Adrenal gland (tissue), 12 donors: ENCODE results near the gene ADAMTS7. TPM values are rescaled to one million over a fixed set of nuclear protein-coding genes. Genes with fewer than 3 reads are reported as not detected.
"Not testable (repeated sequence)": the region's sequence is repeated elsewhere in the genome, so short reads cannot be mapped to it uniquely, and the experiment has no call there.

Experiments used
- DNase-seq, 7 donors: peaks; one replicate each; pipeline ENCODE4 v3.0.0-alpha.2; 2019 to 2020
- H3K27ac ChIP-seq, 5 donors: fragments of 200-600 bp; sonication (generic) in 4 of 5; 1 replicate in 3 of 5; 2 replicates in 2 of 5; pipeline versions ENCODE4 v1.5.1 to v1.8.0; 2016 to 2020; ENCODE audit warnings: mild to moderate bottlenecking in 1 of 5
- H3K27me3 ChIP-seq: fragments of 200-600 bp; 2 replicates; pipeline ENCODE4 v1.8.0; 2021
- H3K36me3 ChIP-seq, 2 donors: fragments of 200-600 bp; replicated peaks in 1 of 2; 1 replicate in 1 of 2; 2 replicates in 1 of 2; pipeline versions ENCODE4 v1.5.1 to v1.8.0; 2018 to 2022
- H3K4me1 ChIP-seq, 2 donors: fragments of 200-600 bp; replicated peaks in 1 of 2; 1 replicate in 1 of 2; 2 replicates in 1 of 2; pipeline versions ENCODE4 v1.5.1 to v1.8.0; 2018 to 2021
- H3K4me3 ChIP-seq, 4 donors: fragments of 200-600 bp; sonication (generic) in 3 of 4; one replicate each; pipeline ENCODE4 v1.5.1; 2016 to 2018
- H3K9me3 ChIP-seq, 3 donors: fragments of 200-600 bp; sonication (generic) in 1 of 3; replicated peaks in 1 of 3; 1 replicate in 2 of 3; 2 replicates in 1 of 3; pipeline versions ENCODE4 v1.5.1 to v1.8.0; 2016 to 2021
- POLR2A ChIP-seq, 2 donors: fragments of 450-650 bp; IDR thresholded peaks; one replicate each; pipeline ENCODE4 v1.6.1; 2017; ENCODE audit warnings: antibody characterized with exemption in 2 of 2, mild to moderate bottlenecking in 2 of 2, moderate library complexity in 1 of 2
- WGBS, 4 donors: extraction: QIAGEN DNeasy Blood & Tissue Kit in 2 of 4; methylation state at CpG; one replicate each; pipeline versions ENCODE4 v1.1.5 to v1.1.7; 2013 to 2017; 5-methylcytosine and 5-hydroxymethylcytosine counted together
- intact Hi-C, 2 donors: fragments of 100-400 bp; cut with DNase I; formaldehyde crosslinking; loops; one replicate each; pipeline versions ENCODE4 v1.14.1 to v1.15.0; 2022 to 2023
- polyA plus RNA-seq, 3 donors: library from polyadenylated mRNA; stranded (reverse); fragments of 200-250 nt in 2 of 3; fragments of 350-450 nt in 1 of 3; fragmentation: Illumina TruSeq in 1 of 3; extraction: RNeasy Lipid Tissue Mini Kit (QIAGEN cat#74804) in 1 of 3; gene quantifications; one replicate each; pipeline ENCODE4 v1.2.3, GENCODE V29; 2013 to 2014
- total RNA-seq, 9 donors: library from RNA; depleted of rRNA in 4 of 9; stranded (reverse); fragments of >200 nt in 4 of 9; fragments of 120-200 nt in 1 of 9; fragmentation: NEBNext Ultra II Directional in 1 of 9; extraction: Animal tissue kit (Norgen Biotek cat#: 25700) in 1 of 9; gene quantifications; one replicate each; pipeline versions ENCODE4 v1.1.0 to v1.2.4, GENCODE V29; 2013 to 2023
- TF ChIP-seq, protein P1 (sequence below), 6 experiments: fragments of 450-650 bp in 4 of 6; fragments of 200-600 bp in 2 of 6; sonication (generic) in 1 of 6; IDR thresholded peaks; 1 replicate in 5 of 6; 2 replicates in 1 of 6; pipeline versions ENCODE4 v1.5.1 to v1.8.0; 2016 to 2021; ENCODE audit warnings: antibody characterized with exemption in 6 of 6, mild to moderate bottlenecking in 2 of 6, moderate library complexity in 1 of 6
- donor health status: healthy with polysubstance abuse.
- donor health status: Bipolar disorder and iron deficiency.
- donor health status: DM: yes; HTN: yes; CAD: no.
- donor health status: DM: no; HTN: no; CAD: no.
- donor health status: DM: no; HTN: no; CAD: no.
- donor health status: DM: yes; HTN: yes; CAD: no.

Gene ADAMTS7
- total and polyA plus RNA-seq, 12 donors, result 0.70 to 27.7 (median 10.0) TPM

DNA sequence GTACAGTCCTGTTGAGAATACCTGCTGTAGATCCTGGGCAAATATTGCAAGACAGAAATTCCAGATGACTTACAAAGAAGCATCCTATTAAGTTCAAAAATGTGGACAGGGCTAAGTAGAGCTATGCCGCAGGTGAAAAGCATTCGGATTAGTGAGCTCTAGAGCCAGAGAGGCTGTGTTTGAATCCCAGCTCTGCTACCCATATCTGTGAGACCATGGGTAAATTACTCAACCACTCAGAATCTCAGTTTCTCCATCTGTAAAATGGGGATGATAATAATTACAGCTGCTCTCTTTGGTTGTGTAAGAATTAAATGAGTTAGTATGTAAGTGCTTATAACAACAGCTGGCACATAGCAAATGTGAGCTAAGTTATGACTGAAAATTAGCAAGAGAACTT lies 3.9 kb downstream of the ADAMTS7 start:
- intact Hi-C loops, result no loop called here
- WGBS, 4 donors, result 95 to 98% (median 97%) methylated on average over 2 of the region's 2 CpGs

GRCh38 chr15:78804391-78804792 lies 6.9 kb downstream of the ADAMTS7 start:
- intact Hi-C loops, result no loop called here
- Histone ChIP-seq H3K9me3 (no peaks in the 10 kb centered on the region), H3K4me3 (no peak overlapping the region), H3K27me3 (no peaks in the 10 kb centered on the region), H3K4me1 (no peaks in the 10 kb centered on the region), H3K27ac (no peak overlapping the region), H3K36me3 (no peaks in the 10 kb centered on the region)
- no peak for DNase-seq
- 88 to 99% (median 89%) methylated on average over 9 to 14 of the region's 14 CpGs for WGBS, 4 donors
- TF ChIP-seq, protein P1, sequence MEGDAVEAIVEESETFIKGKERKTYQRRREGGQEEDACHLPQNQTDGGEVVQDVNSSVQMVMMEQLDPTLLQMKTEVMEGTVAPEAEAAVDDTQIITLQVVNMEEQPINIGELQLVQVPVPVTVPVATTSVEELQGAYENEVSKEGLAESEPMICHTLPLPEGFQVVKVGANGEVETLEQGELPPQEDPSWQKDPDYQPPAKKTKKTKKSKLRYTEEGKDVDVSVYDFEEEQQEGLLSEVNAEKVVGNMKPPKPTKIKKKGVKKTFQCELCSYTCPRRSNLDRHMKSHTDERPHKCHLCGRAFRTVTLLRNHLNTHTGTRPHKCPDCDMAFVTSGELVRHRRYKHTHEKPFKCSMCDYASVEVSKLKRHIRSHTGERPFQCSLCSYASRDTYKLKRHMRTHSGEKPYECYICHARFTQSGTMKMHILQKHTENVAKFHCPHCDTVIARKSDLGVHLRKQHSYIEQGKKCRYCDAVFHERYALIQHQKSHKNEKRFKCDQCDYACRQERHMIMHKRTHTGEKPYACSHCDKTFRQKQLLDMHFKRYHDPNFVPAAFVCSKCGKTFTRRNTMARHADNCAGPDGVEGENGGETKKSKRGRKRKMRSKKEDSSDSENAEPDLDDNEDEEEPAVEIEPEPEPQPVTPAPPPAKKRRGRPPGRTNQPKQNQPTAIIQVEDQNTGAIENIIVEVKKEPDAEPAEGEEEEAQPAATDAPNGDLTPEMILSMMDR (IDR thresholded peaks at IDR 0.05), result no peak
- no peak for TF ChIP-seq POLR2A (IDR thresholded peaks at IDR 0.05)

More for the DNA sequence above, 3.9 kb downstream of the ADAMTS7 start:
- Histone ChIP-seq H3K4me1 (peaks cover 5 to 7% of the 10 kb centered on the region in 2 donors), H3K27me3 (no peaks in the 10 kb centered on the region), H3K9me3 (no peaks in the 10 kb centered on the region), H3K4me3 (no peak overlapping the region), H3K27ac (no peak overlapping the region), H3K36me3 (no peaks in the 10 kb centered on the region)
- no peak for DNase-seq
- TF ChIP-seq POLR2A (IDR thresholded peaks at IDR 0.05), result no peak
- TF ChIP-seq, protein P1 (IDR thresholded peaks at IDR 0.05), result no peak

DNA sequence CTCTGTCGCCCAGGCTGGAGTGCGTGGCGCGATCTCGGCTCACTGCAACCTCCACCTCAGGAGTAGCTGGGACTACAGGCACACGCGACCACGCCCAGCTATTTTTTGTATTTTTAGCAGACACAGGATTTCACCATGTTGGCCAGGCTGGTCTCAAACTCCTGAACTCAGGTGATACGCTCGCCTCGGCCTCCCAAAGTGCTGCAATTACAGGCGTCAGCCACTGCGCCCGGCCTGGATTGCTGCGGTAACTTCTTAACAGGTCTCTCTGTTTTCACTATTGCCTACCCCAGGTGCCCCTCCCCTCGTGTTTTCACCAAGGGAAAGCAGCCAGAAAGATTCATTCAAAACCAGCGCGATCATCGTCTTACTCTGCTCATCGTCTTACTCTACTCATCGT lies 10.5 kb downstream of the ADAMTS7 start:
- H3K36me3 ChIP-seq, result no peaks in the 10 kb centered on the region
- TF ChIP-seq, protein P1 (IDR thresholded peaks at IDR 0.05), result no peak
- TF ChIP-seq POLR2A (IDR thresholded peaks at IDR 0.05), result no peak
- H3K4me1 ChIP-seq, result peaks cover 0 to 9% of the 10 kb centered on the region in 2 donors
- intact Hi-C loops, result no loop called here
- WGBS, 4 donors, result 93 to 96% (median 95%) methylated on average over 21 of the region's 21 CpGs
- H3K4me3 ChIP-seq, result no peak overlapping the region
- DNase-seq, result no peak
- no peaks in the 10 kb centered on the region for H3K9me3 ChIP-seq
- no peaks in the 10 kb centered on the region for H3K27me3 ChIP-seq
- H3K27ac ChIP-seq, result no peak overlapping the region

GRCh38 chr15:78800189-78800588 lies 11.1 kb downstream of the ADAMTS7 start:
- TF ChIP-seq POLR2A (IDR thresholded peaks at IDR 0.05), result no peak
- TF ChIP-seq, protein P1 (IDR thresholded peaks at IDR 0.05), result no peak
- no peak for DNase-seq
- H3K4me3 ChIP-seq, result no peak overlapping the region
- H3K4me1 ChIP-seq, result peaks cover 0 to 9% of the 10 kb centered on the region in 2 donors
- 91 to 94% (median 92%) methylated on average over 25 to 48 of the region's 48 CpGs for WGBS, 4 donors
- intact Hi-C loops, result no loop called here
- H3K36me3 ChIP-seq, result no peaks in the 10 kb centered on the region
- H3K27me3 ChIP-seq, result no peaks in the 10 kb centered on the region
- H3K27ac ChIP-seq, result no peak overlapping the region
- no peaks in the 10 kb centered on the region for H3K9me3 ChIP-seq

DNA sequence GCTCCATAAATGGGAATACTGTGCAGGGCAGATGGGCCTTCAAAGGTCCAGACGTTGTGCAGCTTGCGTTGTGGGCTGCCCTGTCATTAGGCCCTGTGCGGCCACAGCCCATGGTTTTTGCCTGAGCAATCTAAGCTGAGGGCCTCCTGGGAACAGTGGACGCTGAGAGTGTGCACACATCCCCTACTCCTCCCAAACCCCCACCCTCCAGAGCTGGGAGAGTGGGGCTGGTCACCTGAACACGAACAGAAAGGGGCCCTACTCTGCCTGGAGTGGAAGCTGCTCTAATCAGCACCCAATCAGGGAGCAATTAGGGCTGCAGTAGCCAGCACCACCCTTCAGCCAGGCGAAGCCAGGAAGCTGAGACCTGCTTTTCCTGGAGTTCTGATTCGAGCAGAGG lies 12.2 kb downstream of the ADAMTS7 start:
- H3K27ac ChIP-seq, H3K36me3 ChIP-seq, H3K9me3 ChIP-seq, H3K27me3 ChIP-seq, H3K4me3 ChIP-seq, DNase-seq, H3K4me1 ChIP-seq, intact Hi-C loops: not testable (repeated sequence)
- WGBS, 4 donors, result 75 to 88% (median 84%) methylated on average over 1 to 2 of the region's 7 CpGs
